C1 segment of cervical spinal cord (tissue), 14 donors: ENCODE measurements around the gene CYSRT1.

Experiments used
- DNase-seq, 14 donors: peaks; one replicate each; lab custom pipeline; 2025; lab: John Stamatoyannopoulos, UW

Gene CYSRT1

GRCh38 chr9:137226338-137227053 lies 1.5 kb downstream of the CYSRT1 start:
- no peak for DNase-seq

GRCh38 chr9:137227054-137227852 lies 2.3 kb downstream of the CYSRT1 start, which contains the start of gene RNF224:
Gene RNF224, plus strand, starts transcription at chr9:137227502. Its CDS starts 834 bp downstream, at chr9:137228336.
- peak in 11 of 14 donors; percentile 14 to 70 (median 43) for DNase-seq

GRCh38 chr9:137227853-137228505 lies 3.0 kb downstream of the CYSRT1 start:
- DNase-seq = no peak

GRCh38 chr9:137228506-137228967 lies 3.6 kb downstream of the CYSRT1 start:
- DNase-seq = no peak

GRCh38 chr9:137228968-137229896 lies 4.3 kb downstream of the CYSRT1 start:
- no peak for DNase-seq

GRCh38 chr9:137229903-137230704 lies 5.1 kb downstream of the CYSRT1 start:
- DNase-seq = no peak

GRCh38 chr9:137230705-137231371 lies 5.9 kb downstream of the CYSRT1 start, which contains the start of gene SLC34A3:
Gene SLC34A3, plus strand, starts transcription at chr9:137230901. Its CDS starts 802 bp downstream, at chr9:137231703.
- DNase-seq = no peak

GRCh38 chr9:137231372-137232039 lies 6.5 kb downstream of the CYSRT1 start:
- DNase-seq = no peak

GRCh38 chr9:137232101-137232500 lies 7.1 kb downstream of the CYSRT1 start:
- DNase-seq = no peak

GRCh38 chr9:137232510-137232909 lies 7.5 kb downstream of the CYSRT1 start:
- no peak for DNase-seq

- no peak for DNase-seq
These were observed 8.4 kb downstream of the CYSRT1 start for GRCh38 chr9:137233143-137233980.

- no peak for DNase-seq
These were observed 9.2 kb downstream of the CYSRT1 start for GRCh38 chr9:137234055-137234697.

- DNase-seq = no peak
These were observed 9.9 kb downstream of the CYSRT1 start for GRCh38 chr9:137234758-137235423.

GRCh38 chr9:137235424-137236237 lies 10.7 kb downstream of the CYSRT1 start:
- no peak for DNase-seq

GRCh38 chr9:137236238-137236935 lies 11.4 kb downstream of the CYSRT1 start:
- peak; percentile 10 to 81 (median 56) for DNase-seq
